A549 (cell line): ENCODE data around the gene YPEL1. TPM values are rescaled to one million over a fixed set of nuclear protein-coding genes. Genes with fewer than 3 reads are reported as not detected.

Experiments
- ATAC-seq, 2 experiments: fragments of 200-7000 bp in 1 of 2; fragments of >200 bp in 1 of 2; cut with Nextera tagmentation in 1 of 2; cut with Tn5 transposase in 1 of 2; 3 replicates each; pipeline versions ENCODE4 v1.8.0 to v1.9.1; 2018 to 2020; ENCODE audit warnings: mild to moderate bottlenecking in 1 of 2, moderate library complexity in 1 of 2
- CTCF ChIA-PET: fragments of 300-600 bp; sonication (Branson Sonifier 250); formaldehyde crosslinking; extraction: SDS; loops from one replicate; lab custom pipeline; 2021; ENCODE audit warnings: antibody characterized with exemption, inconsistent platforms; lab: Yijun Ruan, JAX
- POLR2A ChIA-PET: fragments of 350-600 bp; formaldehyde crosslinking; extraction: SDS; loops from one replicate; lab custom pipeline; 2021; ENCODE audit warnings: antibody characterized with exemption, inconsistent platforms; lab: Yijun Ruan, JAX
- DNase-seq, 2 experiments: peaks; one replicate each; pipeline versions ENCODE4 v3.0.0 to v3.0.0-alpha.2; 2011 to 2016; ENCODE audit warnings: low read depth in 1 of 2, low spot score in 1 of 2
- FAIRE-seq: peaks from 2 replicates; lab custom pipeline; 2011; peaks lifted over from hg19 to GRCh38; lab: Jason Lieb, UNC
- H3K27ac ChIP-seq, 2 experiments: fragments of >200 bp; sonication (Bioruptor Twin); formaldehyde crosslinking; 3 replicates each; pipeline ENCODE4 v1.5.1; 2016 to 2017
- H3K4me1 ChIP-seq: fragments of >200 bp; sonication (Bioruptor Twin); formaldehyde crosslinking; 3 replicates; pipeline ENCODE4 v1.6.1; 2016
- H3K4me2 ChIP-seq: fragments of >200 bp; sonication (Bioruptor Twin); formaldehyde crosslinking; 3 replicates; pipeline ENCODE4 v1.6.1; 2016
- H3K4me3 ChIP-seq: fragments of >200 bp; sonication (Bioruptor Twin); formaldehyde crosslinking; 3 replicates; pipeline ENCODE4 v1.5.1; 2016
- H3K9me3 ChIP-seq: fragments of >200 bp; sonication (Bioruptor Twin); formaldehyde crosslinking; 3 replicates; pipeline ENCODE4 v1.6.1; 2016
- ATOH8 ChIP-seq: fragments of 250-450 bp; sonication (Bioruptor Pico); IDR thresholded peaks from 2 replicates; pipeline ENCODE4 v1.5.0; 2020; ENCODE audit warnings: low read depth, mild to moderate bottlenecking, moderate library complexity
- BHLHE40 ChIP-seq: IDR thresholded peaks from 2 replicates; pipeline ENCODE4 v1.6.1; 2012; ENCODE audit warnings: low read depth, low read length, inconsistent platforms
- CBX8 ChIP-seq: fragments of 200-600 bp; sonication (generic); IDR thresholded peaks from 2 replicates; pipeline ENCODE4 v1.6.1; 2016
- E2F6 ChIP-seq: IDR thresholded peaks from 2 replicates; pipeline ENCODE4 v1.6.1; 2012; ENCODE audit warnings: low read depth, borderline replicate concordance
- EHMT2 ChIP-seq: fragments of 200-600 bp; sonication (generic); IDR thresholded peaks from 2 replicates; pipeline ENCODE4 v1.6.1; 2016; ENCODE audit warnings: antibody characterized with exemption, low read depth, mild to moderate bottlenecking, moderate library complexity
- FOSB ChIP-seq: fragments of 250-450 bp; sonication (Bioruptor Pico); IDR thresholded peaks from 2 replicates; pipeline ENCODE4 v1.5.0; 2020; ENCODE audit warnings: mild to moderate bottlenecking, moderate library complexity
- HES2 ChIP-seq: fragments of >200 bp; sonication (Bioruptor Twin); formaldehyde crosslinking; IDR thresholded peaks from 2 replicates; pipeline ENCODE4 v1.6.1; 2016
- HMGXB4 ChIP-seq: fragments of 250-450 bp; sonication (Bioruptor Pico); IDR thresholded peaks from 2 replicates; pipeline ENCODE4 v1.5.0; 2021; ENCODE audit warnings: mild to moderate bottlenecking, moderate library complexity, borderline replicate concordance
- HOXB13 ChIP-seq: fragments of 250-450 bp; sonication (Bioruptor Pico); IDR thresholded peaks from 2 replicates; pipeline ENCODE4 v1.5.0; 2020; ENCODE audit warnings: low read depth, mild to moderate bottlenecking, moderate library complexity
- HOXB5 ChIP-seq: fragments of 250-450 bp; sonication (Bioruptor Pico); IDR thresholded peaks from 2 replicates; pipeline ENCODE4 v1.5.0; 2020; ENCODE audit warnings: mild to moderate bottlenecking, moderate library complexity
- JUNB ChIP-seq: fragments of >200 bp; sonication (Bioruptor Twin); formaldehyde crosslinking; IDR thresholded peaks from 2 replicates; pipeline ENCODE4 v1.6.1; 2016
- KDM1A ChIP-seq: fragments of 200-600 bp; sonication (generic); IDR thresholded peaks from 2 replicates; pipeline ENCODE4 v1.6.1; 2016; ENCODE audit warnings: low read depth, mild to moderate bottlenecking
- KDM5A ChIP-seq: fragments of 200-600 bp; sonication (generic); IDR thresholded peaks from 2 replicates; pipeline ENCODE4 v1.6.1; 2016; ENCODE audit warnings: antibody characterized with exemption, mild to moderate bottlenecking
- MAX ChIP-seq: IDR thresholded peaks from 2 replicates; pipeline ENCODE4 v1.6.1; 2012
- MYC ChIP-seq: IDR thresholded peaks from 2 replicates; pipeline ENCODE4 v1.6.1; 2012; ENCODE audit warnings: mild to moderate bottlenecking, inconsistent platforms, low read length, improper control_type of control experiment, borderline replicate concordance
- NFE2L2 ChIP-seq: fragments of 150-350 bp; conservative IDR thresholded peaks from 2 replicates; pipeline ENCODE4 v1.6.1; 2014; ENCODE audit warnings: low read length
- RARB ChIP-seq: fragments of 250-450 bp; sonication (Bioruptor Pico); IDR thresholded peaks from 2 replicates; pipeline ENCODE4 v1.8.0; 2021; ENCODE audit warnings: mild to moderate bottlenecking, moderate library complexity
- RFX5 ChIP-seq: fragments of 450-650 bp; IDR thresholded peaks from 2 replicates; pipeline ENCODE4 v1.7.1; 2014; ENCODE audit warnings: antibody characterized with exemption, mild to moderate bottlenecking, moderate library complexity
- SMC3 ChIP-seq: fragments of >200 bp; sonication (Bioruptor Twin); formaldehyde crosslinking; IDR thresholded peaks from 3 replicates; pipeline ENCODE4 v1.6.1; 2018; ENCODE audit warnings: inconsistent platforms
- SREBF2 ChIP-seq: fragments of 450-650 bp; IDR thresholded peaks from 2 replicates; pipeline ENCODE4 v1.6.1; 2014; ENCODE audit warnings: mild to moderate bottlenecking, moderate library complexity
- USF2 ChIP-seq: fragments of 450-650 bp; IDR thresholded peaks from 2 replicates; pipeline ENCODE4 v1.6.1; 2014; ENCODE audit warnings: antibody characterized with exemption
- ZC3H11A ChIP-seq: fragments of 450-650 bp; IDR thresholded peaks from 2 replicates; pipeline ENCODE4 v1.6.1; 2014; ENCODE audit warnings: antibody characterized with exemption, mild to moderate bottlenecking
- WGBS: methylation state at CpG from one replicate; pipeline ENCODE4 v1.1.6; 2017; ENCODE audit errors: missing lambda C conversion rate; 5-methylcytosine and 5-hydroxymethylcytosine counted together
- polyA plus RNA-seq, 4 experiments: library from polyadenylated mRNA; depleted of rRNA in 3 of 4; stranded (reverse); fragments of >200 nt; fragmentation: RNase III in 1 of 4; extraction: RNeasy Plus Mini Kit Qiagen cat#74134 plus additional on column Dnase treatment in 1 of 4; gene quantifications; 2 replicates in 3 of 4; 3 replicates in 1 of 4; pipeline ENCODE4 v1.2.3, GENCODE V29; 2011 to 2017

Gene YPEL1
- polyA plus RNA-seq, 2 of the 4 experiments (the other 2 are of a cell fraction) = 0.22 to 0.59 TPM

GRCh38 chr22:21685164-21685513 lies 50.5 kb downstream of the YPEL1 start (continued):
- TF ChIP-seq USF2 = no peak
- no peak for TF ChIP-seq RARB (CRISPR knock-in tag)
- no peak for TF ChIP-seq SMC3
- no peak for TF ChIP-seq CBX8
- no peak for TF ChIP-seq SREBF2

GRCh38 chr22:21684492-21685163 lies 51.0 kb downstream of the YPEL1 start:
- no peak for ATAC-seq
- FAIRE-seq = no peak
- Histone ChIP-seq H3K4me3 (no peak overlapping the region), H3K4me2 (no peak overlapping the region), H3K27ac (no peak overlapping the region), H3K9me3 (no peaks in the 10 kb centered on the region), H3K4me1 (no peaks in the 10 kb centered on the region)
- TF ChIP-seq KDM1A (no peak), USF2 (no peak), BHLHE40 (no peak), ZC3H11A (no peak), HOXB5 (CRISPR knock-in tag) (no peak), HES2 (no peak), E2F6 (no peak), HMGXB4 (CRISPR knock-in tag) (no peak), NFE2L2 (no peak), RFX5 (no peak)
- ChIA-PET POLR2A (no interaction called here), CTCF (no interaction called here)
- DNase-seq = no peak
- WGBS = 92% methylated on average over 19 of the region's 19 CpGs

- FAIRE-seq = no peak
- Histone ChIP-seq H3K9me3 (no peaks in the 10 kb centered on the region), H3K4me3 (no peak overlapping the region), H3K4me2 (no peak overlapping the region), H3K27ac (no peak overlapping the region), H3K4me1 (no peaks in the 10 kb centered on the region)
- ChIA-PET POLR2A (no interaction called here), CTCF (no interaction called here)
- no peak for DNase-seq
- ATAC-seq = no peak
- no peak for TF ChIP-seq HES2
- no peak for TF ChIP-seq FOSB (CRISPR knock-in tag)
- TF ChIP-seq MYC = no peak
- TF ChIP-seq HOXB5 (CRISPR knock-in tag) = no peak
- no peak for TF ChIP-seq KDM5A
- TF ChIP-seq HOXB13 (CRISPR knock-in tag) = no peak
- no peak for TF ChIP-seq ATOH8
- no peak for TF ChIP-seq RARB (CRISPR knock-in tag)
- no peak for TF ChIP-seq JUNB
- no peak for TF ChIP-seq EHMT2
- no peak for TF ChIP-seq BHLHE40
- no peak for TF ChIP-seq NFE2L2
- no peak for TF ChIP-seq HMGXB4 (CRISPR knock-in tag)
- TF ChIP-seq MAX = no peak
- TF ChIP-seq, all 56 proteins: peak for 0
- 83% methylated on average over 4 of the region's 7 CpGs for WGBS
Measured at GRCh38 chr22:21683401-21683811, 52.2 kb downstream of the YPEL1 start.
